Activated T-cell treated with anti-CD3 and anti-CD28 coated beads, Interleukin-2, amount 50 U/mL, for 72 hours (primary cell): Measurements from ENCODE around the gene SESN1. TPM values are rescaled to one million over a fixed set of nuclear protein-coding genes. Genes with fewer than 3 reads are reported as not detected.
"Not testable (repeated sequence)": the region's sequence is repeated elsewhere in the genome, so short reads cannot be mapped to it uniquely, and the experiment has no call there.

Source experiments
- ATAC-seq, 2 donors: fragments of 150-1000 bp; cut with Tn5 transposase; replicated peaks in 1 of 2; 2 replicates each; pipeline ENCODE4 v1.10.0; 2021; ENCODE audit warnings: moderate library complexity in 2 of 2, mild to moderate bottlenecking in 1 of 2
- DNase-seq, 2 donors: peaks; one replicate each; pipeline ENCODE4 v3.0.0; 2021 to 2022; ENCODE audit warnings: mixed read lengths in 1 of 2
- H3K27ac Mint-ChIP-seq: one replicate; pipeline ENCODE4 v1.8.0; 2022; ENCODE audit warnings: mild to moderate bottlenecking, moderate library complexity, mixed read lengths
- H3K27me3 Mint-ChIP-seq: one replicate; pipeline ENCODE4 v1.8.0; 2022; ENCODE audit warnings: low read depth, mixed read lengths
- H3K36me3 Mint-ChIP-seq, 2 donors: one replicate each; pipeline ENCODE4 v1.8.0; 2022; ENCODE audit warnings: mixed read lengths in 2 of 2, mild to moderate bottlenecking in 1 of 2; ENCODE audit not compliant: insufficient read depth in 2 of 2
- H3K4me1 Mint-ChIP-seq: one replicate; pipeline ENCODE4 v1.8.0; 2022; ENCODE audit warnings: low read depth, mixed read lengths
- H3K4me3 Mint-ChIP-seq, 2 donors: one replicate each; pipeline ENCODE4 v1.8.0; 2022; ENCODE audit warnings: mild to moderate bottlenecking in 2 of 2, mixed read lengths in 2 of 2, moderate library complexity in 2 of 2
- H3K9me3 Mint-ChIP-seq, 2 donors: one replicate each; pipeline ENCODE4 v1.8.0; 2022; ENCODE audit warnings: mixed read lengths in 2 of 2
- total RNA-seq, 2 donors: library from RNA; stranded (reverse); gene quantifications; one replicate each; pipeline ENCODE4 v1.2.3, GENCODE V29; 2022

The SESN1 gene
- total RNA-seq, 2 donors from 2014 or later: 16.2 to 25.7 TPM

GRCh38 chr6:108996208-108996607 lies 98.4 kb downstream of the SESN1 start:
- ATAC-seq (no peak), DNase-seq (no peak)
- Mint-ChIP-seq H3K27me3 (no peaks in the 10 kb centered on the region), H3K36me3 (peaks cover 4 to 11% of the 10 kb centered on the region in 2 donors), H3K4me1 (no peaks in the 10 kb centered on the region), H3K4me3 (no peak overlapping the region), H3K9me3 (no peaks in the 10 kb centered on the region), H3K27ac (no peak overlapping the region)

- no peak for ATAC-seq
- Mint-ChIP-seq H3K27ac (no peak overlapping the region), H3K4me1 (no peaks in the 10 kb centered on the region), H3K4me3 (no peak overlapping the region), H3K36me3 (peaks cover 4 to 10% of the 10 kb centered on the region in 2 donors), H3K9me3 (no peaks in the 10 kb centered on the region), H3K27me3 (no peaks in the 10 kb centered on the region)
- no peak for DNase-seq
These were observed 99.3 kb downstream of the SESN1 start for GRCh38 chr6:108995296-108995695.

- H3K27me3 Mint-ChIP-seq: no peaks in the 10 kb centered on the region
- H3K4me3 Mint-ChIP-seq: no peak overlapping the region
- no peak for DNase-seq
- H3K9me3 Mint-ChIP-seq: no peaks in the 10 kb centered on the region
- no peak overlapping the region for H3K27ac Mint-ChIP-seq
- H3K4me1 Mint-ChIP-seq: no peaks in the 10 kb centered on the region
- peaks cover 2 to 6% of the 10 kb centered on the region in 2 donors for H3K36me3 Mint-ChIP-seq
- no peak for ATAC-seq
These were observed 100.8 kb downstream of the SESN1 start for GRCh38 chr6:108993876-108994275.

GRCh38 chr6:108989700-108990099 lies 104.9 kb downstream of the SESN1 start:
- Mint-ChIP-seq H3K4me1 (no peaks in the 10 kb centered on the region), H3K4me3 (no peak overlapping the region), H3K36me3 (peaks cover 2 to 3% of the 10 kb centered on the region in 2 donors), H3K27ac (no peak overlapping the region), H3K9me3 (no peaks in the 10 kb centered on the region), H3K27me3 (no peaks in the 10 kb centered on the region)
- ATAC-seq (no peak), DNase-seq (no peak)

GRCh38 chr6:108988765-108989164 lies 105.9 kb downstream of the SESN1 start:
- no peaks in the 10 kb centered on the region for H3K4me1 Mint-ChIP-seq
- no peak overlapping the region for H3K4me3 Mint-ChIP-seq
- peaks cover 0 to 1% of the 10 kb centered on the region in 2 donors for H3K9me3 Mint-ChIP-seq
- no peak for DNase-seq
- no peak overlapping the region for H3K27ac Mint-ChIP-seq
- H3K36me3 Mint-ChIP-seq: peaks cover 2 to 3% of the 10 kb centered on the region in 2 donors
- ATAC-seq: no peak
- H3K27me3 Mint-ChIP-seq: no peaks in the 10 kb centered on the region

- no peaks in the 10 kb centered on the region for H3K27me3 Mint-ChIP-seq
- H3K4me1 Mint-ChIP-seq: no peaks in the 10 kb centered on the region
- peaks cover 0 to 2% of the 10 kb centered on the region in 2 donors for H3K9me3 Mint-ChIP-seq
- no peak overlapping the region for H3K4me3 Mint-ChIP-seq
- no peak overlapping the region for H3K27ac Mint-ChIP-seq
- ATAC-seq: no peak
- DNase-seq: no peak
- peaks cover 2 to 3% of the 10 kb centered on the region in 2 donors for H3K36me3 Mint-ChIP-seq
These were observed 106.3 kb downstream of the SESN1 start for GRCh38 chr6:108988296-108988695.

GRCh38 chr6:108987156-108987555 lies 107.5 kb downstream of the SESN1 start:
- no peaks in the 10 kb centered on the region for H3K27me3 Mint-ChIP-seq
- no peak overlapping the region for H3K27ac Mint-ChIP-seq
- peaks cover 0 to 2% of the 10 kb centered on the region in 2 donors for H3K9me3 Mint-ChIP-seq
- peaks cover 0 to 5% of the 10 kb centered on the region in 2 donors for H3K36me3 Mint-ChIP-seq
- ATAC-seq (no peak), DNase-seq (no peak)
- no peaks in the 10 kb centered on the region for H3K4me1 Mint-ChIP-seq
- no peak overlapping the region for H3K4me3 Mint-ChIP-seq

- H3K4me3 Mint-ChIP-seq: no peak overlapping the region
- H3K4me1 Mint-ChIP-seq: no peaks in the 10 kb centered on the region
- peaks cover 2 to 3% of the 10 kb centered on the region in 2 donors for H3K9me3 Mint-ChIP-seq
- DNase-seq (no peak), ATAC-seq (no peak)
- H3K27ac Mint-ChIP-seq: no peak overlapping the region
- H3K27me3 Mint-ChIP-seq: no peaks in the 10 kb centered on the region
- H3K36me3 Mint-ChIP-seq: peaks cover 2 to 3% of the 10 kb centered on the region in 2 donors
These were observed 109.3 kb downstream of the SESN1 start for GRCh38 chr6:108985301-108985700.

GRCh38 chr6:108983151-108983550 lies 111.5 kb downstream of the SESN1 start:
- Mint-ChIP-seq H3K4me1 (no peaks in the 10 kb centered on the region), H3K36me3 (peaks cover 5 to 10% of the 10 kb centered on the region in 2 donors), H3K27ac (no peak overlapping the region), H3K9me3 (peaks cover 8 to 10% of the 10 kb centered on the region in 2 donors), H3K4me3 (no peak overlapping the region), H3K27me3 (no peaks in the 10 kb centered on the region)
- no peak for ATAC-seq
- DNase-seq: no peak

- no peaks in the 10 kb centered on the region for H3K4me1 Mint-ChIP-seq
- no peaks in the 10 kb centered on the region for H3K27me3 Mint-ChIP-seq
- ATAC-seq (no peak), DNase-seq (no peak)
- no peak overlapping the region for H3K4me3 Mint-ChIP-seq
- H3K27ac Mint-ChIP-seq: no peak overlapping the region
- peaks cover 5 to 13% of the 10 kb centered on the region in 2 donors for H3K36me3 Mint-ChIP-seq
- H3K9me3 Mint-ChIP-seq: peaks cover 8 to 12% of the 10 kb centered on the region in 2 donors
These were observed 112.2 kb downstream of the SESN1 start for GRCh38 chr6:108982154-108983113.

- H3K4me3 Mint-ChIP-seq, ATAC-seq, DNase-seq, H3K4me1 Mint-ChIP-seq, H3K27me3 Mint-ChIP-seq: not testable (repeated sequence)
- Mint-ChIP-seq H3K9me3 (peaks cover 6 to 18% of the 10 kb centered on the region in 2 donors), H3K27ac (peak overlapping the region; percentile 11), H3K36me3 (peaks cover 11 to 17% of the 10 kb centered on the region in 2 donors)
These were observed 116.0 kb downstream of the SESN1 start for GRCh38 chr6:108978638-108979037.

GRCh38 chr6:108974201-108974600 lies 120.4 kb downstream of the SESN1 start:
- Mint-ChIP-seq H3K27me3 (no peaks in the 10 kb centered on the region), H3K4me3 (no peak overlapping the region), H3K9me3 (peaks cover 3 to 7% of the 10 kb centered on the region in 2 donors), H3K36me3 (peaks cover 5 to 8% of the 10 kb centered on the region in 2 donors), H3K27ac (no peak overlapping the region), H3K4me1 (no peaks in the 10 kb centered on the region)
- ATAC-seq (no peak), DNase-seq (no peak)

- DNase-seq: no peak
- ATAC-seq: no peak
- peaks cover 17% of the 10 kb centered on the region for H3K4me1 Mint-ChIP-seq
- no peaks in the 10 kb centered on the region for H3K36me3 Mint-ChIP-seq
- H3K27me3 Mint-ChIP-seq: no peaks in the 10 kb centered on the region
- no peaks in the 10 kb centered on the region for H3K9me3 Mint-ChIP-seq
- H3K27ac Mint-ChIP-seq: no peak overlapping the region
- H3K4me3 Mint-ChIP-seq: no peak overlapping the region
These were observed 124.9 kb downstream of the SESN1 start for GRCh38 chr6:108969776-108970175.
